ENCODE results near the gene ATXN1.

DNA sequence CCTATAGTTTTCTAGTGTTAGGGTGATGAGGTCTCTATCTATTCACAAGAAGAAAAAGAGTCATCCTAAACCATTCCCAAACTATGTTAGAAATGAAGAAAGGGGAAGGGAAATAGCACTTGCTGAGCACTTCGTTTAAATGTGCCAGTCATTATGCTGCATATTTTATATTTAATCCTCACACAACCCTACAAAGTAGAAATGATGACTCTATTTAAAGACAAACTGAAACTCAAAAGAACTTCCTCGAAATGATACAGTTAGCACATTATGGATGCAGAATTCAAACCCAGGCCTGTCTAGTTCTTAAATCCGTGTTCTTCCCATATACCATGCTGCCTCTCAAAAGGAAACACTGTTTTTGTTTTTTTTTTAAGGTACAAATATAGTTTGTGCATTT lies 348.3 kb downstream of the ATXN1 start:
- no peak for TF ChIP-seq CREB1 (CRISPR knock-in tag; IDR thresholded peaks at IDR 0.05)
- TF ChIP-seq, protein P1, sequence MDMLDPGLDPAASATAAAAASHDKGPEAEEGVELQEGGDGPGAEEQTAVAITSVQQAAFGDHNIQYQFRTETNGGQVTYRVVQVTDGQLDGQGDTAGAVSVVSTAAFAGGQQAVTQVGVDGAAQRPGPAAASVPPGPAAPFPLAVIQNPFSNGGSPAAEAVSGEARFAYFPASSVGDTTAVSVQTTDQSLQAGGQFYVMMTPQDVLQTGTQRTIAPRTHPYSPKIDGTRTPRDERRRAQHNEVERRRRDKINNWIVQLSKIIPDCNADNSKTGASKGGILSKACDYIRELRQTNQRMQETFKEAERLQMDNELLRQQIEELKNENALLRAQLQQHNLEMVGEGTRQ (CRISPR knock-in tag; IDR thresholded peaks at IDR 0.05) = no peak

Measured in WTC11 (cell line).